H9 (cell line): ENCODE results near the gene ETF1. TPM values are rescaled to one million over a fixed set of nuclear protein-coding genes. Genes with fewer than 3 reads are reported as not detected.

Source experiments
- DNase-seq: peaks from one replicate; pipeline ENCODE4 v3.0.0-alpha.2; 2017
- H2AFZ ChIP-seq: one replicate; pipeline ENCODE4 v1.6.1; 2013; ENCODE audit warnings: mild to moderate bottlenecking, low read length, control low read depth, moderate library complexity
- H2AK5ac ChIP-seq: 2 replicates; pipeline ENCODE4 v1.6.1; 2013; ENCODE audit warnings: low read length, control low read depth, mixed read lengths; ENCODE audit not compliant: insufficient read length
- H2BK120ac ChIP-seq: one replicate; pipeline ENCODE4 v1.6.1; 2013; ENCODE audit warnings: low read depth, mild to moderate bottlenecking, low read length, control low read depth, inconsistent platforms; ENCODE audit not compliant: poor library complexity, severe bottlenecking
- H2BK12ac ChIP-seq: 2 replicates; pipeline ENCODE4 v1.6.1; 2013; ENCODE audit warnings: low read length, control low read depth, mixed read lengths, low read depth; ENCODE audit not compliant: insufficient read length
- H2BK15ac ChIP-seq: 2 replicates; pipeline ENCODE4 v1.6.1; 2013; ENCODE audit warnings: low read depth, low read length, control low read depth
- H2BK20ac ChIP-seq: one replicate; pipeline ENCODE4 v1.6.1; 2013; ENCODE audit warnings: low read depth, mild to moderate bottlenecking, low read length, control low read depth, inconsistent platforms; ENCODE audit not compliant: poor library complexity, severe bottlenecking
- H2BK5ac ChIP-seq: 2 replicates; pipeline ENCODE4 v1.6.1; 2013; ENCODE audit warnings: low read length, control low read depth, mixed read lengths; ENCODE audit not compliant: insufficient read length
- H3K14ac ChIP-seq: 2 replicates; pipeline ENCODE4 v1.6.1; 2013; ENCODE audit warnings: low read length, control low read depth; ENCODE audit not compliant: insufficient read depth
- H3K18ac ChIP-seq: 2 replicates; pipeline ENCODE4 v1.6.1; 2013; ENCODE audit warnings: low read depth, mild to moderate bottlenecking, mixed read lengths, low read length, control low read depth; ENCODE audit not compliant: insufficient read length
- H3K23ac ChIP-seq: 2 replicates; pipeline ENCODE4 v1.6.1; 2013; ENCODE audit warnings: low read length, control low read depth, mixed read lengths, low read depth; ENCODE audit not compliant: insufficient read length
- H3K23me2 ChIP-seq: 2 replicates; pipeline ENCODE4 v1.6.1; 2013; ENCODE audit warnings: low read depth, mild to moderate bottlenecking, mixed read lengths, low read length, control low read depth; ENCODE audit not compliant: insufficient read length, poor library complexity, severe bottlenecking
- H3K27ac ChIP-seq: 2 replicates; pipeline ENCODE4 v1.5.1; 2013; ENCODE audit warnings: low read length, control low read depth, mixed read lengths, low read depth; ENCODE audit not compliant: insufficient read length
- H3K27me3 ChIP-seq: 2 replicates; pipeline ENCODE4 v1.6.1; 2013; ENCODE audit warnings: low read length, control low read depth, inconsistent platforms; ENCODE audit not compliant: insufficient read depth
- H3K4ac ChIP-seq: 2 replicates; pipeline ENCODE4 v1.6.1; 2013; ENCODE audit warnings: low read depth, mild to moderate bottlenecking, control low read depth, inconsistent platforms, low read length, moderate library complexity
- H3K4me1 ChIP-seq: 2 replicates; pipeline ENCODE4 v1.6.1; 2013; ENCODE audit warnings: low read length, control low read depth, inconsistent platforms; ENCODE audit not compliant: insufficient read depth
- H3K4me2 ChIP-seq: 2 replicates; pipeline ENCODE4 v1.6.1; 2013; ENCODE audit warnings: low read length, control low read depth, mixed read lengths; ENCODE audit not compliant: insufficient read length, insufficient read depth
- H3K56ac ChIP-seq: 2 replicates; pipeline ENCODE4 v1.6.1; 2013; ENCODE audit warnings: low read depth, mild to moderate bottlenecking, mixed read lengths, low read length, control low read depth; ENCODE audit not compliant: insufficient read length
- H3K79me1 ChIP-seq: 2 replicates; pipeline ENCODE4 v1.6.1; 2013; ENCODE audit warnings: low read depth, mild to moderate bottlenecking, moderate library complexity, low read length, control low read depth, inconsistent platforms; ENCODE audit not compliant: insufficient read depth, poor library complexity, severe bottlenecking
- H3K79me2 ChIP-seq: 2 replicates; pipeline ENCODE4 v1.6.1; 2013; ENCODE audit warnings: low read length, control low read depth, inconsistent platforms; ENCODE audit not compliant: insufficient read depth
- H3K9ac ChIP-seq: 2 replicates; pipeline ENCODE4 v1.6.1; 2013; ENCODE audit warnings: low read length, control low read depth, mixed read lengths; ENCODE audit not compliant: insufficient read length; ENCODE audit errors: extremely low read depth
- H3K9me3 ChIP-seq: one replicate; pipeline ENCODE4 v1.6.1; 2013; ENCODE audit warnings: low read depth, low read length, inconsistent platforms; ENCODE audit not compliant: control insufficient read depth
- H3T11ph ChIP-seq: one replicate; pipeline ENCODE4 v1.6.1; 2013; ENCODE audit warnings: mild to moderate bottlenecking, low read length, control low read depth, inconsistent platforms
- H4K20me1 ChIP-seq: one replicate; pipeline ENCODE4 v1.6.1; 2013; ENCODE audit not compliant: control insufficient read depth, insufficient read length, insufficient read depth
- H4K5ac ChIP-seq: 2 replicates; pipeline ENCODE4 v1.6.1; 2013; ENCODE audit warnings: low read depth, mild to moderate bottlenecking, mixed read lengths, low read length, control low read depth; ENCODE audit not compliant: insufficient read length
- H4K8ac ChIP-seq: replicated peaks from 2 replicates; pipeline ENCODE4 v1.6.1; 2013; ENCODE audit warnings: low read length, control low read depth, mixed read lengths, low read depth; ENCODE audit not compliant: insufficient read length
- H4K91ac ChIP-seq: 2 replicates; pipeline ENCODE4 v1.6.1; 2013; ENCODE audit warnings: low read depth, mild to moderate bottlenecking, moderate library complexity, mixed read lengths, low read length, control low read depth; ENCODE audit not compliant: insufficient read length
- H3K27ac Mint-ChIP-seq, 3 experiments: 2 replicates in 2 of 3; 3 replicates in 1 of 3; pipeline ENCODE4 v1.8.0; 2020 to 2021; ENCODE audit warnings: mixed read lengths in 3 of 3, mild to moderate bottlenecking in 1 of 3, moderate library complexity in 1 of 3
- H3K27me3 Mint-ChIP-seq: 2 replicates; pipeline ENCODE4 v1.8.0; 2021; ENCODE audit warnings: low read depth, mild to moderate bottlenecking, moderate library complexity, mixed read lengths
- H3K36me3 Mint-ChIP-seq, 3 experiments: 2 replicates in 2 of 3; 3 replicates in 1 of 3; pipeline ENCODE4 v1.8.0; 2020 to 2021; ENCODE audit warnings: low read depth in 3 of 3, mixed read lengths in 3 of 3; ENCODE audit not compliant: insufficient read depth in 1 of 3
- H3K4me1 Mint-ChIP-seq, 2 experiments: 2 replicates each; pipeline ENCODE4 v1.8.0; 2020; ENCODE audit warnings: mixed read lengths in 2 of 2
- H3K4me3 Mint-ChIP-seq, 2 experiments: 2 replicates in 1 of 2; 3 replicates in 1 of 2; pipeline ENCODE4 v1.8.0; 2020 to 2021; ENCODE audit warnings: mild to moderate bottlenecking in 2 of 2, mixed read lengths in 2 of 2, moderate library complexity in 1 of 2
- H3K9me3 Mint-ChIP-seq, 2 experiments: 2 replicates in 1 of 2; 3 replicates in 1 of 2; pipeline ENCODE4 v1.8.0; 2020; ENCODE audit warnings: mild to moderate bottlenecking in 2 of 2, mixed read lengths in 2 of 2, moderate library complexity in 1 of 2
- WGBS: extraction: QIAGEN DNeasy Blood & Tissue Kit; methylation state at CpG from one replicate; pipeline ENCODE4 v1.1.7; 2013; ENCODE audit warnings: missing lambda C conversion rate, low lambda C conversion rate, mixed read lengths; ENCODE audit not compliant: insufficient read length; ENCODE audit errors: extremely low coverage; 5-methylcytosine and 5-hydroxymethylcytosine counted together
- long read RNA-seq: library from polyadenylated mRNA; unstranded; transcript quantifications from one replicate; pipeline ENCODE4 v2.0.0, GENCODE V29; 2020
- total RNA-seq: library from RNA; stranded (reverse); gene quantifications from 2 replicates; pipeline ENCODE4 v1.2.1, GENCODE V29; 2021
- TF ChIP-seq, protein P1 (sequence below): fragments of 200-600 bp; sonication (generic); conservative IDR thresholded peaks from 3 replicates; pipeline ENCODE4 v1.8.0; 2021; ENCODE audit warnings: antibody characterized with exemption, mild to moderate bottlenecking

ETF1 gene
- 175 and 183 TPM in 2 replicates for total RNA-seq
- long read RNA-seq, transcript ETF1-202 (11 exons, 3,874 nt), result minor isoform, 5 of 793 reads
- long read RNA-seq, transcript ETF1-201 (11 exons, 3,742 nt), result major isoform, 612 of 793 reads
- long read RNA-seq, partial matches to known transcripts, result 92 of 793 reads
- long read RNA-seq, other reads (novel, unspliced or antisense), result 84 of 793 reads

- peaks cover 19 to 46% (median 42%) of the 10 kb centered on the region in 3 experiments for H3K36me3 Mint-ChIP-seq
- H3K4me3 Mint-ChIP-seq, result peak within 1 kb of the TSS; percentile 96 to 97
- Histone ChIP-seq H2AFZ (no peak within 1 kb of the TSS), H4K5ac (no peak within 1 kb of the TSS), H3K4me1 (no peaks in the 10 kb centered on the region), H2BK15ac (no peak within 1 kb of the TSS), H3T11ph (no peak within 1 kb of the TSS), H3K79me2 (peaks cover 63% of the 10 kb centered on the region), H3K56ac (peak within 1 kb of the TSS; percentile 2), H2BK120ac (peak within 1 kb of the TSS; percentile 11), H3K4ac (peak within 1 kb of the TSS; percentile 76), H4K20me1 (no peaks in the 10 kb centered on the region), H4K8ac (no peak within 1 kb of the TSS), H3K9ac (peak within 1 kb of the TSS; percentile 92), H3K9me3 (no peaks in the 10 kb centered on the region), H3K4me2 (peak within 1 kb of the TSS; percentile 94), H3K23me2 (peaks cover 11% of the 10 kb centered on the region), H3K23ac (no peak within 1 kb of the TSS), H3K79me1 (peaks cover 6% of the 10 kb centered on the region), H3K27me3 (no peaks in the 10 kb centered on the region), H2BK12ac (no peak within 1 kb of the TSS), H2BK20ac (no peak within 1 kb of the TSS), H4K91ac (peak within 1 kb of the TSS; percentile 85), H3K18ac (peak within 1 kb of the TSS; percentile 97), H2AK5ac (no peak within 1 kb of the TSS), H2BK5ac (peak within 1 kb of the TSS; percentile 47), H3K14ac (peak within 1 kb of the TSS; percentile 97), H3K27ac (no peak within 1 kb of the TSS)
- H3K27ac Mint-ChIP-seq, result peak within 1 kb of the TSS; percentile 99
- no peaks in the 10 kb centered on the region; the same call in 1 of the 2 replicates for H3K27me3 Mint-ChIP-seq
- no peaks in the 10 kb centered on the region for H3K9me3 Mint-ChIP-seq
- TF ChIP-seq, protein P1, sequence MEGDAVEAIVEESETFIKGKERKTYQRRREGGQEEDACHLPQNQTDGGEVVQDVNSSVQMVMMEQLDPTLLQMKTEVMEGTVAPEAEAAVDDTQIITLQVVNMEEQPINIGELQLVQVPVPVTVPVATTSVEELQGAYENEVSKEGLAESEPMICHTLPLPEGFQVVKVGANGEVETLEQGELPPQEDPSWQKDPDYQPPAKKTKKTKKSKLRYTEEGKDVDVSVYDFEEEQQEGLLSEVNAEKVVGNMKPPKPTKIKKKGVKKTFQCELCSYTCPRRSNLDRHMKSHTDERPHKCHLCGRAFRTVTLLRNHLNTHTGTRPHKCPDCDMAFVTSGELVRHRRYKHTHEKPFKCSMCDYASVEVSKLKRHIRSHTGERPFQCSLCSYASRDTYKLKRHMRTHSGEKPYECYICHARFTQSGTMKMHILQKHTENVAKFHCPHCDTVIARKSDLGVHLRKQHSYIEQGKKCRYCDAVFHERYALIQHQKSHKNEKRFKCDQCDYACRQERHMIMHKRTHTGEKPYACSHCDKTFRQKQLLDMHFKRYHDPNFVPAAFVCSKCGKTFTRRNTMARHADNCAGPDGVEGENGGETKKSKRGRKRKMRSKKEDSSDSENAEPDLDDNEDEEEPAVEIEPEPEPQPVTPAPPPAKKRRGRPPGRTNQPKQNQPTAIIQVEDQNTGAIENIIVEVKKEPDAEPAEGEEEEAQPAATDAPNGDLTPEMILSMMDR, result no peak
- peaks cover 29 to 32% of the 10 kb centered on the region in 2 experiments for H3K4me1 Mint-ChIP-seq
- no CpG with 5 or more reads among the region's 70 CpGs for WGBS
- DNase-seq, result peak; percentile 100
Measured at GRCh38 chr5:138542956-138543729, at the start of gene ETF1. ETF1 (minus strand) TSS chr5:138543236; CDS start chr5:138542918, 318 bp downstream.
